ENCODE data around the gene EIF4E. TPM values are rescaled to one million over a fixed set of nuclear protein-coding genes. Genes with fewer than 3 reads are reported as not detected.
"Not testable (repeated sequence)": the region's sequence is repeated elsewhere in the genome, so short reads cannot be mapped to it uniquely, and the experiment has no call there.

Gene EIF4E
- total RNA-seq, 1 donor from 2014 or later, result 87.3 TPM

- no peak for ATAC-seq (ENCODE audit: low read depth)
- H3K4me3 Mint-ChIP-seq, result no peak overlapping the region
Observed at GRCh38 chr4:98845960-98846359, 83.0 kb downstream of the EIF4E start.

GRCh38 chr4:98842917-98843316 lies 86.0 kb downstream of the EIF4E start:
- H3K27me3 Mint-ChIP-seq; intact Hi-C loops (cut with micrococcal nuclease); DNase-seq; ATAC-seq (ENCODE audit: low read depth); POLR2A ChIA-PET; H3K27ac Mint-ChIP-seq; H3K36me3 Mint-ChIP-seq (ENCODE audit: low read depth); H3K4me3 Mint-ChIP-seq; CTCF ChIA-PET; H3K4me1 Mint-ChIP-seq: not testable (repeated sequence)
- H3K9me3 Mint-ChIP-seq, result peaks cover 24% of the 10 kb centered on the region

More at GRCh38 chr4:98845960-98846359, 83.0 kb downstream of the EIF4E start:
- DNase-seq, result no peak
- Mint-ChIP-seq H3K9me3 (peaks cover 24% of the 10 kb centered on the region), H3K4me1 (no peaks in the 10 kb centered on the region), H3K36me3 (ENCODE audit: low read depth) (peaks cover 3% of the 10 kb centered on the region), H3K27ac (no peak overlapping the region), H3K27me3 (peaks cover 2% of the 10 kb centered on the region)
- CTCF ChIA-PET, result no interaction called here
- TF ChIP-seq, protein P1, sequence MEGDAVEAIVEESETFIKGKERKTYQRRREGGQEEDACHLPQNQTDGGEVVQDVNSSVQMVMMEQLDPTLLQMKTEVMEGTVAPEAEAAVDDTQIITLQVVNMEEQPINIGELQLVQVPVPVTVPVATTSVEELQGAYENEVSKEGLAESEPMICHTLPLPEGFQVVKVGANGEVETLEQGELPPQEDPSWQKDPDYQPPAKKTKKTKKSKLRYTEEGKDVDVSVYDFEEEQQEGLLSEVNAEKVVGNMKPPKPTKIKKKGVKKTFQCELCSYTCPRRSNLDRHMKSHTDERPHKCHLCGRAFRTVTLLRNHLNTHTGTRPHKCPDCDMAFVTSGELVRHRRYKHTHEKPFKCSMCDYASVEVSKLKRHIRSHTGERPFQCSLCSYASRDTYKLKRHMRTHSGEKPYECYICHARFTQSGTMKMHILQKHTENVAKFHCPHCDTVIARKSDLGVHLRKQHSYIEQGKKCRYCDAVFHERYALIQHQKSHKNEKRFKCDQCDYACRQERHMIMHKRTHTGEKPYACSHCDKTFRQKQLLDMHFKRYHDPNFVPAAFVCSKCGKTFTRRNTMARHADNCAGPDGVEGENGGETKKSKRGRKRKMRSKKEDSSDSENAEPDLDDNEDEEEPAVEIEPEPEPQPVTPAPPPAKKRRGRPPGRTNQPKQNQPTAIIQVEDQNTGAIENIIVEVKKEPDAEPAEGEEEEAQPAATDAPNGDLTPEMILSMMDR (IDR thresholded peaks at IDR 0.05), result no peak
- intact Hi-C loops (cut with micrococcal nuclease), result no loop called here
- POLR2A ChIA-PET, result no interaction called here

GRCh38 chr4:98838977-98839618 lies 89.8 kb downstream of the EIF4E start:
- ChIA-PET CTCF (no interaction called here), POLR2A (no interaction called here)
- no peak overlapping the region for H3K4me3 Mint-ChIP-seq
- H3K27me3 Mint-ChIP-seq, result no peaks in the 10 kb centered on the region
- ATAC-seq (ENCODE audit: low read depth), result no peak
- no peak for DNase-seq
- H3K36me3 Mint-ChIP-seq (ENCODE audit: low read depth), result no peaks in the 10 kb centered on the region
- intact Hi-C loops (cut with micrococcal nuclease), result no loop called here
- TF ChIP-seq, protein P1 (IDR thresholded peaks at IDR 0.05), result no peak
- H3K27ac Mint-ChIP-seq, result no peak overlapping the region
- peaks cover 4% of the 10 kb centered on the region for H3K4me1 Mint-ChIP-seq
- peaks cover 13% of the 10 kb centered on the region for H3K9me3 Mint-ChIP-seq

DNA sequence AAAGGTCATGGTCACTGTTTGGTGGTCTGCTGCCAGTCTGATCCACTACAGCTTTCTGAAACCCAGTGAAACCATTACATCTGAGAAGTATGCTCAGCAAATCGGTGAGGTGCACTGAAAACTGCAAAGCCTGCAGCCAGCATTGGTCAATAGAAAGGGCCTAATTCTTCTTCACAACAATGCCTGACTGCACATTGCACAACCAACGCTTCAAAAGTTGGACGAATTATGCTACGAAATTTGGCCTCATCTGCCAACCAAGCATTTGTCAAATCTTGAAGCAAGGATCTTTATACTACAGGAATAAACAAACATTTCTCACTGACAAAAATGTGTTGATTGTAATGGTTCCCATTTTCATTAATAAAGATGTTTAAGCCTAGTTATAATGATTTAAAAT lies 90.4 kb downstream of the EIF4E start:
- ATAC-seq (ENCODE audit: low read depth), result no peak
- no peak overlapping the region for H3K4me3 Mint-ChIP-seq
- ChIA-PET POLR2A (no interaction called here), CTCF (no interaction called here)
- no peaks in the 10 kb centered on the region for H3K36me3 Mint-ChIP-seq (ENCODE audit: low read depth)
- TF ChIP-seq, protein P1 (IDR thresholded peaks at IDR 0.05), result no peak
- no peak for DNase-seq
- peaks cover 13% of the 10 kb centered on the region for H3K9me3 Mint-ChIP-seq
- H3K4me1 Mint-ChIP-seq, result peaks cover 4% of the 10 kb centered on the region
- no peak overlapping the region for H3K27ac Mint-ChIP-seq
- no peaks in the 10 kb centered on the region for H3K27me3 Mint-ChIP-seq
- intact Hi-C loops (cut with micrococcal nuclease), result no loop called here

- ChIA-PET CTCF (no interaction called here), POLR2A (no interaction called here)
- H3K27ac Mint-ChIP-seq, result no peak overlapping the region
- no peaks in the 10 kb centered on the region for H3K4me1 Mint-ChIP-seq
- H3K4me3 Mint-ChIP-seq, result no peak overlapping the region
- H3K27me3 Mint-ChIP-seq, result no peaks in the 10 kb centered on the region
- intact Hi-C loops (cut with micrococcal nuclease), result no loop called here
- ATAC-seq (ENCODE audit: low read depth) (no peak), DNase-seq (no peak)
- TF ChIP-seq, protein P1 (IDR thresholded peaks at IDR 0.05), result no peak
- H3K9me3 Mint-ChIP-seq, result no peaks in the 10 kb centered on the region
- no peaks in the 10 kb centered on the region for H3K36me3 Mint-ChIP-seq (ENCODE audit: low read depth)
Observed at GRCh38 chr4:98833384-98833783, 95.5 kb downstream of the EIF4E start.

DNA sequence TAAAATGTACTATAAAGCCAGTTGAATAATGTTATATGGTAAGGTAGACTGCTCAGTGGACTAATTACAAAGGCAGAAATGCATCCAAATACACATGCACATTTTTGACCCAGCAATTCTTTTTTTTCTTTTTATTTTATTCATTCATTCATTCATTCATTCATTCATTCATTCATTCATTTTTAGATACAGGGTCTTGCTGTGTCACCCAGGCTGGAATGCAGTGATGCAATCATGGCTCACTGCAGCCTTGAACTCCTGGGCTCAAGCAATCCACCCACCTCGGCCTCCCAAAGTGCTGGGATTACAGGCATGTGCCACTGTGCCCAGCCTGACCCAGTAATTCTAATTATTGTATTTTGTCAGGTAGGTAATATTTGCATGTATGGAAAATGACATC lies 97.9 kb downstream of the EIF4E start:
- intact Hi-C loops (cut with micrococcal nuclease); H3K9me3 Mint-ChIP-seq; H3K4me3 Mint-ChIP-seq; ATAC-seq (ENCODE audit: low read depth); H3K4me1 Mint-ChIP-seq; H3K27ac Mint-ChIP-seq; POLR2A ChIA-PET; DNase-seq; CTCF ChIA-PET; H3K36me3 Mint-ChIP-seq (ENCODE audit: low read depth); H3K27me3 Mint-ChIP-seq: not testable (repeated sequence)

Other genes with a start within 250 kb of the EIF4E start
- gene METAP1, start 66.6 kb upstream of the EIF4E start, total RNA-seq, result 29.9 and 38.6 TPM in 2 replicates
- 70.1 and 74.2 TPM in 2 replicates for gene ADH5, start 159.7 kb upstream of the EIF4E start, total RNA-seq
- gene ADH4, start 215.2 kb upstream of the EIF4E start, total RNA-seq, result not detected in 2 replicates